Tibial nerve (tissue), 4 donors: ENCODE results near the gene GRIN2C. TPM values are rescaled to one million over a fixed set of nuclear protein-coding genes. Genes with fewer than 3 reads are reported as not detected.

Experiments used
- DNase-seq, 2 donors: peaks; one replicate each; pipeline ENCODE4 v3.0.0-alpha.2; 2019; ENCODE audit warnings: low spot score in 2 of 2
- H3K27ac ChIP-seq, 4 donors: fragments of 200-600 bp; sonication (generic) in 3 of 4; one replicate each; pipeline ENCODE4 v1.5.1; 2017 to 2019; ENCODE audit warnings: mild to moderate bottlenecking in 1 of 4
- H3K27me3 ChIP-seq, 2 donors: fragments of 200-600 bp; sonication (generic) in 1 of 2; one replicate each; pipeline versions ENCODE4 v1.5.1 to v1.6.0; 2017 to 2019
- H3K36me3 ChIP-seq, 3 donors: fragments of 200-600 bp; sonication (generic); one replicate each; pipeline ENCODE4 v1.5.1; 2018 to 2019
- H3K4me1 ChIP-seq, 4 donors: fragments of 200-600 bp; sonication (generic) in 3 of 4; one replicate each; pipeline ENCODE4 v1.5.1; 2017 to 2019
- H3K4me3 ChIP-seq, 4 donors: fragments of 200-600 bp; sonication (generic) in 3 of 4; one replicate each; pipeline ENCODE4 v1.5.1; 2017 to 2019; ENCODE audit warnings: mild to moderate bottlenecking in 1 of 4, moderate library complexity in 1 of 4
- H3K9me3 ChIP-seq, 4 donors: fragments of 200-600 bp; sonication (generic) in 3 of 4; one replicate each; pipeline ENCODE4 v1.5.1; 2017 to 2019
- CTCF ChIP-seq, 5 experiments: fragments of 200-600 bp in 3 of 5; fragments of 450-650 bp in 2 of 5; sonication (generic) in 3 of 5; IDR thresholded peaks; one replicate each; pipeline ENCODE4 v1.5.1; 2016 to 2019; ENCODE audit warnings: antibody characterized with exemption in 5 of 5, mild to moderate bottlenecking in 3 of 5, moderate library complexity in 2 of 5
- EP300 ChIP-seq, 2 donors: sonication (generic); formaldehyde crosslinking; IDR thresholded peaks; one replicate each; pipeline ENCODE4 v1.6.1; 2017; ENCODE audit warnings: antibody characterized with exemption in 2 of 2, mild to moderate bottlenecking in 1 of 2
- POLR2A ChIP-seq, 2 donors: fragments of 450-650 bp; IDR thresholded peaks; one replicate each; pipeline ENCODE4 v1.6.1; 2017; ENCODE audit warnings: antibody characterized with exemption in 2 of 2, mild to moderate bottlenecking in 2 of 2, moderate library complexity in 2 of 2
- WGBS, 2 donors: methylation state at CpG; one replicate each; pipeline ENCODE4 v1.1.5; 2018; 5-methylcytosine and 5-hydroxymethylcytosine counted together
- total RNA-seq, 4 donors: library from RNA; depleted of rRNA; stranded (reverse); fragments of >200 nt; gene quantifications; one replicate each; pipeline ENCODE4 v1.1.0, GENCODE V29; 2016

The GRIN2C gene
- total RNA-seq, 4 donors from 2014 or later: 0.22 to 3.6 (median 0.50) TPM

GRCh38 chr17:74818291-74818938 is 41.3 kb downstream of the GRIN2C start:
- no peak for TF ChIP-seq CTCF (IDR thresholded peaks at IDR 0.05)
- TF ChIP-seq POLR2A (IDR thresholded peaks at IDR 0.05): no peak
- TF ChIP-seq EP300 (IDR thresholded peaks at IDR 0.05): no peak
- Histone ChIP-seq H3K4me3 (no peak overlapping the region), H3K9me3 (no peaks in the 10 kb centered on the region), H3K36me3 (peaks cover 0 to 39% (median 0%) of the 10 kb centered on the region in 3 donors), H3K4me1 (peaks cover 0 to 46% (median 15%) of the 10 kb centered on the region in 4 donors), H3K27ac (no peak overlapping the region), H3K27me3 (no peaks in the 10 kb centered on the region)
- 81 to 94% methylated on average over 6 to 16 of the region's 16 CpGs for WGBS, 2 donors
- no peak for DNase-seq

GRCh38 chr17:74816905-74817620 is 42.6 kb downstream of the GRIN2C start:
- TF ChIP-seq POLR2A (IDR thresholded peaks at IDR 0.05): no peak
- no peak for TF ChIP-seq CTCF (IDR thresholded peaks at IDR 0.05)
- TF ChIP-seq EP300 (IDR thresholded peaks at IDR 0.05): no peak

GRCh38 chr17:74815550-74816370 is 43.9 kb downstream of the GRIN2C start:
- Histone ChIP-seq H3K9me3 (no peaks in the 10 kb centered on the region), H3K4me3 (no peak overlapping the region), H3K4me1 (peaks cover 0 to 46% (median 22%) of the 10 kb centered on the region in 4 donors), H3K27ac (no peak overlapping the region), H3K27me3 (no peaks in the 10 kb centered on the region), H3K36me3 (peaks cover 0 to 34% (median 0%) of the 10 kb centered on the region in 3 donors)
- no peak for DNase-seq
- 83 to 85% methylated on average over 15 of the region's 15 CpGs for WGBS, 2 donors
- TF ChIP-seq POLR2A (IDR thresholded peaks at IDR 0.05): no peak
- TF ChIP-seq EP300 (IDR thresholded peaks at IDR 0.05): no peak
- TF ChIP-seq CTCF (IDR thresholded peaks at IDR 0.05): no peak

More at GRCh38 chr17:74816905-74817620, 42.6 kb downstream of the GRIN2C start:
- peaks cover 0 to 46% (median 20%) of the 10 kb centered on the region in 4 donors for H3K4me1 ChIP-seq
- WGBS, 2 donors: 88 to 89% methylated on average over 18 of the region's 18 CpGs
- no peaks in the 10 kb centered on the region for H3K27me3 ChIP-seq
- H3K27ac ChIP-seq: no peak overlapping the region
- no peaks in the 10 kb centered on the region for H3K9me3 ChIP-seq
- peaks cover 0 to 39% (median 0%) of the 10 kb centered on the region in 3 donors for H3K36me3 ChIP-seq
- H3K4me3 ChIP-seq: no peak overlapping the region
- DNase-seq: no peak

- Histone ChIP-seq H3K27ac (no peak overlapping the region), H3K4me1 (peaks cover 0 to 46% (median 24%) of the 10 kb centered on the region in 4 donors), H3K9me3 (no peaks in the 10 kb centered on the region), H3K27me3 (no peaks in the 10 kb centered on the region), H3K4me3 (no peak overlapping the region), H3K36me3 (peaks cover 0 to 29% (median 0%) of the 10 kb centered on the region in 3 donors)
- no peak for TF ChIP-seq CTCF (IDR thresholded peaks at IDR 0.05)
- no peak for TF ChIP-seq POLR2A (IDR thresholded peaks at IDR 0.05)
- no peak for TF ChIP-seq EP300 (IDR thresholded peaks at IDR 0.05)
- WGBS, 2 donors: 94 to 97% methylated on average over 7 of the region's 7 CpGs
- DNase-seq: no peak
These were observed 44.6 kb downstream of the GRIN2C start for GRCh38 chr17:74815067-74815466.
